Neural cell (in vitro differentiated cells): Measurements from ENCODE around the gene BTN2A1.

Source experiments
- CTCF ChIP-seq: fragments of 450-650 bp; IDR thresholded peaks from 2 replicates; pipeline ENCODE4 v1.5.1; 2014; ENCODE audit warnings: antibody characterized with exemption, mild to moderate bottlenecking, moderate library complexity; ENCODE audit not compliant: poor library complexity, severe bottlenecking
- EP300 ChIP-seq: fragments of 450-650 bp; conservative IDR thresholded peaks from 2 replicates; pipeline ENCODE4 v1.6.1; 2014; ENCODE audit warnings: antibody characterized with exemption, mild to moderate bottlenecking, moderate library complexity; ENCODE audit not compliant: poor library complexity, severe bottlenecking

GRCh38 chr6:26489996-26490964 lies 32.5 kb downstream of the BTN2A1 start:
- TF ChIP-seq CTCF (no peak), EP300 (no peak)
